Stomach (tissue), 4 donors: ENCODE results near the gene UBE2L5.

ENCODE experiments used
- CTCF ChIP-seq, 7 experiments: fragments of 450-650 bp in 4 of 7; fragments of 200-600 bp in 3 of 7; sonication (generic) in 3 of 7; IDR thresholded peaks; one replicate each; pipeline ENCODE4 v1.5.1; 2016 to 2019; ENCODE audit warnings: antibody characterized with exemption in 7 of 7, control low read depth in 2 of 7, mild to moderate bottlenecking in 1 of 7
- EP300 ChIP-seq: sonication (generic); formaldehyde crosslinking; IDR thresholded peaks from one replicate; pipeline ENCODE4 v1.6.1; 2017; ENCODE audit warnings: antibody characterized with exemption

- no peak for TF ChIP-seq CTCF (IDR thresholded peaks at IDR 0.05)
- TF ChIP-seq EP300, result no peak
Measured at GRCh38 chr13:30477346-30478195, 55.3 kb downstream of the UBE2L5 start.
